Measurements from ENCODE around the gene HCN2. TPM values are rescaled to one million over a fixed set of nuclear protein-coding genes. Genes with fewer than 3 reads are reported as not detected.
A peak's percentile ranks its signal among the peaks of the same experiment; 100 is the strongest.

The HCN2 gene
- total and polyA plus RNA-seq, 2 of the 13 experiments (the other 11 are each of a cell fraction or from before 2014, with no cell fraction given): 0.01 TPM; not detected in 1

GRCh38 chr19:664913-665443 is 75.3 kb downstream of the HCN2 start (continued):
- no peak for TF ChIP-seq ZBTB4 (CRISPR knock-in tag; IDR thresholded peaks at IDR 0.05; ENCODE audit: borderline replicate concordance)
- TF ChIP-seq STAG1 (CRISPR knock-in tag; IDR thresholded peaks at IDR 0.05): peak; percentile 99
- TF ChIP-seq SMARCE1 (IDR thresholded peaks at IDR 0.05; ENCODE audit: borderline replicate concordance): no peak
- 0 out of 2 replicates have a peak, but pooled peaks have one; percentile 26 for TF ChIP-seq ZSCAN5A (CRISPR knock-in tag; IDR thresholded peaks at IDR 0.05; ENCODE audit: borderline replicate concordance)
- no peak for TF ChIP-seq PRMT3 (CRISPR knock-in tag; IDR thresholded peaks at IDR 0.05; ENCODE audit: borderline replicate concordance, low read depth)
- peak; percentile 95 for TF ChIP-seq MAX (IDR thresholded peaks at IDR 0.05)
- TF ChIP-seq JARID2 (CRISPR knock-in tag; IDR thresholded peaks at IDR 0.05; ENCODE audit: insufficient replicate concordance): peak; percentile 61
- TF ChIP-seq GFI1 (CRISPR knock-in tag; IDR thresholded peaks at IDR 0.05; ENCODE audit: borderline replicate concordance): peak; percentile 60; the same call in 1 of the 2 replicates
- TF ChIP-seq ZXDC (CRISPR knock-in tag; IDR thresholded peaks at IDR 0.05): no peak
- 0 out of 2 replicates have a peak, but pooled peaks have one; percentile 45 for TF ChIP-seq SMYD3 (CRISPR knock-in tag; IDR thresholded peaks at IDR 0.05)
- no peak for TF ChIP-seq SOX6 (IDR thresholded peaks at IDR 0.05)
- peak; percentile 50; the same call in 1 of the 2 replicates for TF ChIP-seq SOX6 (CRISPR knock-in tag; IDR thresholded peaks at IDR 0.05)
- TF ChIP-seq TERF1 (CRISPR knock-in tag; IDR thresholded peaks at IDR 0.05): no peak
- no peak; the same call in 1 of the 2 replicates for TF ChIP-seq HDAC1 (CRISPR knock-in tag; IDR thresholded peaks at IDR 0.05)
- TF ChIP-seq ZSCAN12 (CRISPR knock-in tag; IDR thresholded peaks at IDR 0.05): 0 out of 2 replicates have a peak, but pooled peaks have one; percentile 33
- 0 out of 2 replicates have a peak, but pooled peaks have one; percentile 47 for TF ChIP-seq ZNF263 (CRISPR knock-in tag; IDR thresholded peaks at IDR 0.05)
- TF ChIP-seq SP2 (CRISPR knock-in tag; IDR thresholded peaks at IDR 0.05): no peak; the same call in 1 of the 2 replicates
- peak; percentile 49; the same call in 1 of the 2 replicates for TF ChIP-seq AHR (CRISPR knock-in tag; IDR thresholded peaks at IDR 0.05)
- TF ChIP-seq SIN3A (IDR thresholded peaks at IDR 0.05; ENCODE audit: borderline replicate concordance, low read depth, low read length): no peak
- peak; percentile 78 for TF ChIP-seq ZFX (CRISPR knock-in tag; IDR thresholded peaks at IDR 0.05; ENCODE audit: low read depth)
- no peak for TF ChIP-seq PTBP1 (IDR thresholded peaks at IDR 0.05; ENCODE audit: low read depth, low read length, poor library complexity, severe bottlenecking)

Data from HepG2 (cell line).